ENCODE data around the gene SLC27A6.

DNA sequence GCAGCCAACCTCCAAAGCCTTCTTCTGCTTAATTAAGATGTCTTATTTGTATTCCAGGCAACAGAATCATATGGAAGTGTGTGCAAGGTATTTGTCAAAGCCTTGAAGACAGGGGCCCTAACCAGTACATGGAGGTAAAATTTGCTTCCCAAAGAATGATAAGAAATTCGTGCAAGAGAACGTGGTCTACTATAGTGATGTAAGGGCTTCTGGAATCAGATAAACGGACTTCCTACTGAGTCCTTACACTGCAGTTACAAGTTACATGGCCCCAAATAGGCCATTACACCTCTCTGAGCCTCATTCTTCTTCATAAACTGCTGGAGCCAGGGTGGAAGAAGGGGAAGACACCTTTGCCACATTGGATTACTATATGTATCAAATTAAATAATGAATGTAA is 113.4 kb downstream of the SLC27A6 start:
- no peak for TF ChIP-seq EZH2 (IDR thresholded peaks at IDR 0.05; ENCODE audit: insufficient read depth, poor library complexity, severe bottlenecking)
- no peak for TF ChIP-seq EZH2phosphoT487 (IDR thresholded peaks at IDR 0.05; ENCODE audit: insufficient read depth, low read depth)

Data from GM23248 (cell line).